Stimulated activated CD4-positive, alpha-beta T cell treated with anti-CD3 and anti-CD28 coated beads, Interleukin-12 subunit alpha, Interleukin-12 subunit beta, amount 100 ng/mL, for 24 hours (primary cell): ENCODE results near the gene ZNHIT1.
A peak's percentile ranks its signal among the peaks of the same experiment; 100 is the strongest.

ENCODE experiments used
- DNase-seq, 2 experiments: peaks; one replicate each; pipeline ENCODE4 v3.0.0-alpha.2; 2020; ENCODE audit warnings: low read depth in 2 of 2

Gene ZNHIT1

GRCh38 chr7:101217388-101218235 is at the start of gene ZNHIT1, which contains the start of gene PLOD3:
Gene ZNHIT1, plus strand, starts transcription at chr7:101218165. Its CDS starts 31 bp downstream, at chr7:101218196.
Gene PLOD3, minus strand, starts transcription at chr7:101217581. Its CDS starts 307 bp downstream, at chr7:101217274.
- peak; percentile 90 to 91 for DNase-seq

- DNase-seq: no peak
Observed at GRCh38 chr7:101168412-101169049, 49.4 kb upstream of the ZNHIT1 start.

DNA sequence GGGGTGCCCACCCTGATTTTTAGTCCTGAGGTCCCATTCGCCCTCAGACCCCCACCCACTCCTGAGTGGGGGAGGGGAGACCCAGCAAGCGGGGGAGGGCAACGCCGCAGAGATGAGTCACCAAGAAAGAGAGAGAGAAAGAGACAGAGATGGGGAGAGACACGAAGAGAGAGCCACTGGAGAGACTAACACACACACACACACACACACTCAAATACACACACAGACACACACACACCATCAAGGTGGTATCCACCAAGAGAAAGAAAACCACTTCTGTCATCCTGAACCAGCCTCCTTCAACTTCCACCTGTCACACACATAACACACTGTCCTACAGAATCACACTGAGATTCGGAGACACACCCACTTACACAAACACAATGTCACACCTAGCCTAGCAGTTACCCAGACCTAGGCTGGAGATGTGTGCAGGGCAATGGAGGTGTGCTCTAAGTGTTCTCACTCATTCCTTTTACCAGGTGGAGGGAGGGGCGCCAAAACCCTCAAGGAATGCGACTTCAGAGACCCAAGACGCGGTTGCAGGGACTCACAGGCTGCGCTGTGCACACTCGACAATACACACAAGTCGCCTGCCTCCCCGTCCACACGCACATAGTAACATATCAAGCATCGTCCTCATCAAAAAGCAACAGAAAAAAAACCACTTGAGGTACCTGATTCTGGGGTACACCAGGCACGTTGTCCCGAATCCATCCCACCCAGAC is 48.7 kb upstream of the ZNHIT1 start:
- DNase-seq: no peak

GRCh38 chr7:101169838-101170551 is 48.0 kb upstream of the ZNHIT1 start:
- DNase-seq: peak; percentile 56 to 83

DNA sequence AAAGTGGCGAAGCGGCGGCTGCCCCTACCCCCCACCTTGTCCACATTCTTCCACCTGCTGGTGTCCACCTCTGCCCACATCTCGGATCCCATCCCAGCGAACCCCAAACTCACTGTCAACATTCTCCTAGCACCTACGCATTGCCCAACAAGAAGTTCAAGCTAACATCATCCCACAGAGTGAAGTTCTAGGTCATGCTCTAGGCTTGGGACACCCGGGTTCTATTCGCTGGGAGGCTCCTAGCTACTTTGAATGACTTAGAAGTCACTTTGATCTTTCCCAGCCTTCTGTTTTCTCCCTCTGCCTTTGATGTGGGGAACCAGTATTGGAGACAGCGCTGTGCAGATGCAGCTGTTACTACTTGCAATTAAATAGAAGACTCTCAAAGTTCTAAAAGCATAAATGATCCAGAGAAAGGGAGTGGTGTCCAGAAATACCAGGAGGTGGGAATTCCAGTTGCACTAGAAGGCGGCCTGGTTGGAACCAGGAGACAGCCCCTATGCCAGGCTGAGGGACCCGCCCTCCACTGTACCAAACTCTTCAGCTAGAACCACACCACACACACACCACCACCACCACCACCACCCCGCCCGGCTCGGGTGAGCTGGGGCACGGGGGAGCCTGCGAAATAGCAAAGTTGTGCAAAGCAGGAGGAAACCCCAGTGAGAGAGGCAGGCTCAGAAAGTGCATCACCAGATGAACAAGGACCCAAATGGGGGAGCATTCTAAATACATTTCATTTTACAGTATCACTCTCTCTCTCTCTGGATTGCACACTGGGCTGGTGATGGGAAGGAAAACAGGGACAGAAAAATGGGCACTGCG is 47.1 kb upstream of the ZNHIT1 start:
- DNase-seq: no peak

GRCh38 chr7:101171442-101171837 is 46.5 kb upstream of the ZNHIT1 start:
- DNase-seq: no peak

DNA sequence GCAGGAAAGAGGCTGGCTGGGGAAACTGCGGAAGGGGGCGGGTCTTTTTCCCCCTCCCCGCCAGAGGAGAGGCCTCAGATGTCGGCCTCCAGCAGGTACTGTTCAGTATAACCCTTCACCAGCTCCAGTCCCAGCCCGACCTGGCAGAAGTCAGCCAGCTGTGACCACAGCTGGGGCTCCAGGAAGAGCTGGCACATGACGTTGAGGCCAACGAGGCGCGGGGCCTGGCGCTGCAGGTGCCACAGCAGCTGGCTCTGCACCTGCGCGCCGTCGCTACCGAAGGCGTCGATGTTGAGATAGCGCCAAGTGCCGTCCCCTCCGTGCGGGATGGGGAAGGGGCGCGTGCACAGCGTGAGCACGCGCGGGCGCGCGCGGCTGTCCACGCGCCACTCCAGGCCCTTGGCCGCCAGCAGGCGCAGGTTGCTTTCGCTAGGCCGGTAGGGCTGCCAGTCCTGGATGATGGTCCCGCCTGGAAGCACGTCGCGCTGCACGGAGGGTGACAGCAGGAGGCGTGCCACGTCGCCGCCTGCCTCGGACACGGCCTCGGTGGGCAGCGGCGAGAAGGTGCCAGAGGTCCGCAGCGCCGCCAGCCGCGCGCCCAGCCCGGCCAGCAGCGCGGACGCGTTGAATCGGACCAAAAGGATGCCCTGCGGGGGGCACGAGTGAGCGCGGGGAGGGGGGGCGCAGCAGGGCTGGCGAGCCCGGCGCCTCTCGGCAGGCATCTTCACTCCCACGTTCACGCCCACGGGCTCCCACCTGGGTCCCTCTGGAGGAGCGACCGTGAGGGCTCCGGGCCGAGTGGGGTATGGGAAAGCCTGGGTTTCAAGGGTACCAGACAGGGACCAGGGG is 45.7 kb upstream of the ZNHIT1 start:
- no peak for DNase-seq

DNA sequence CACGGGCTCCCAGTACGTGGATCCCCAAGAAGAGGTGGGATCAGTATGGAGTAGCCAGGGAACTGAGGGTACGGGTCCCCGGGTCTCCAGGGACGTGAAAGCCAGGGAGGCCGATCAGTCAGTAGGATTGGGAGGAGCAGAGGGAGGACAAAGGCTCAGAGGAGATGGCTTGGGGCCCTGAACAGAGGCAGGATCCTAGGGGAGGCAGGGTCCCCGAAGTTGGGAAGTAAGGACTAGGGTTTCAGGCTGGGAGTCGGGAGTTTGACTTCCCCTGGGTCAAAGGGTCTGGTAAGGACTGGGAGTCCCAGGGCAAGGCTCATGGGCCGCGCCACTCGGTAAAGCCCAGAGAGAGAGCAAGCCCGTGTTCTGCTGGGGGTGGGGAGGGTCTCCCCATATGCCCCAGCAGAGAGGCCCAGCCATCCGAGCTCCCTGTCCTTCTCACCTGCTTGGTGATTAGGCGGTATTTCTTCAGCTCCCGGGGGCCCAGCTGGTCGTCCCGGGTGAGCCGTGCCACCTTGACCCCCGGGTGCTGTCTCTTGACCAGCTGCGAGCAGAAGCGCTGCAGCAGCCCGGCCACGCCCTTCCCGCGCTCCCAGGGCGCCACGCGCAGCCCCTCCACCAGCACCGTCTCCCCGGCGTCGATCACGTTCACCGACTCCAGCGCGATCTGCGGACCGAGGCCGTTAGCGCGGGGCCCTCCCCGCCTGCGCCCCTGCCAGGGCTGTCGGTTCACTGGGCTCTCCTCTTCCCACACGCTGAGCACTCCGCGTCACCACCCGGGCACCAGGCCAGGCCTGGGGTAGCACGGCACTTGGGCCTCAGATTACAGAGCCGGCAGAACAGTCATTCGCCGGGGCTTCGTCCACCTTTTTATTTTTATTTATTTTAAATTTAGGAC is 44.9 kb upstream of the ZNHIT1 start:
- no peak for DNase-seq

DNA sequence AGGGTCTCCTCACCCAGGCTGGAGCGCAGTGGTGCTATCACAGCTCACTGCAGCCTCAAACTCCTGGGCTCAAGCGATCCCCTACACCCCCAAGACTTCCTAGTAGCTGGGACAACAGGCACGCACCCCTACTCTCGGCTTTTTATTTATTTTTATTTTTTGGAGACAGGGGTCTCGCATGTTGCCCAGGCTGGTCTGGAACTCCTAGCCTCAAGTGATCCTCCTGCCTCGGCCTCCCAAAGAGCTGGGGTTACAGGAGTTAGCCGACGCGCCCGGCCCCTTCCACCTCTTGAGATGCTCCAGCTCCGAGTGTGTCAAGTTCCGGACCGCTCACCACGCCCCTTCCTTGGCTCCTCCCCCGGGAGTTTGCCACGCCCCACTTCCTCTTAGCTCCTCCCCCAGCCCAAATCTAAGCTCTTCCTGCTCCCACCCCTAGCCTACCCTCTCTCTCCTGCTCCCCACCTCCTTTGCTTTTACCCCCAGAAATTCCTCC is 44.2 kb upstream of the ZNHIT1 start:
- DNase-seq: peak; percentile 55 to 65

GRCh38 chr7:101174322-101174854 is 43.6 kb upstream of the ZNHIT1 start:
- DNase-seq: no peak

GRCh38 chr7:101175664-101176063 is 42.3 kb upstream of the ZNHIT1 start:
- DNase-seq: no peak

- DNase-seq: no peak
Observed at GRCh38 chr7:101177644-101178043, 40.3 kb upstream of the ZNHIT1 start.

GRCh38 chr7:101179117-101179516 is 38.8 kb upstream of the ZNHIT1 start:
- DNase-seq: no peak

- no peak for DNase-seq
Observed at GRCh38 chr7:101179713-101180112, 38.3 kb upstream of the ZNHIT1 start.

DNA sequence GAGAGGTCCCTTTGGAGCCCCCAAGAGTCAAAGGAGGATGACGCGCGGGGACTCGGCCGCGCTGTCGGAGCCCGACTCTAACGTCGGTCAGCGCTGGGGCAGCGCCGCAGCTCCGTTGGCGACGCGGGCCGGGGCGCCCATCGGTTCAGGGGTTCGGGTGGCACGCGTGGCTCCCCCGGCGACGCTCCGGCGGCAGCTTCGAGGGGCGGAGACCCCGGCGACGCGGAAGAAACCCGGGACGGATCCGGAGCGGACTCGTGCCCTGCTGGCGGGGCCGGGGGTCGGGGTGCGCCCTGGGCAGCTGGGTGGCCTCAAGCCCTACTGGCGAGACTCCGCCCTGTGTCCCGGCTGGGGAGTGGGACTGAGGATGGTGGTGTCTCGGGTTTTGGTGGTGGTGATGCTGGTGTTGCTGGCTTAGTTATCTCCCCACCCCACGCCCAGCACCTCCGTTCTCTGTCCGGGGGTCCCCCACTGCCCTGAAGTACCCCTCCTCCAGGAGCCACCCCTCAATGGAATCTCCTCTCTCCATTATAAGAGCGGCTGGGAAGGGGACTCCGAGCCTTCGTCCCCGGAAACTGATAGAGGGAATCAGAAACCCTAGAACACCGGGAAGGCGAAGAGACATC is 37.7 kb upstream of the ZNHIT1 start, which contains the start of gene NAT16:
Gene NAT16, minus strand, starts transcription at position 164 of the 626 bp plus-strand sequence. CDS start 5,486 bp downstream, outside the sequence.
- DNase-seq: no peak

DNA sequence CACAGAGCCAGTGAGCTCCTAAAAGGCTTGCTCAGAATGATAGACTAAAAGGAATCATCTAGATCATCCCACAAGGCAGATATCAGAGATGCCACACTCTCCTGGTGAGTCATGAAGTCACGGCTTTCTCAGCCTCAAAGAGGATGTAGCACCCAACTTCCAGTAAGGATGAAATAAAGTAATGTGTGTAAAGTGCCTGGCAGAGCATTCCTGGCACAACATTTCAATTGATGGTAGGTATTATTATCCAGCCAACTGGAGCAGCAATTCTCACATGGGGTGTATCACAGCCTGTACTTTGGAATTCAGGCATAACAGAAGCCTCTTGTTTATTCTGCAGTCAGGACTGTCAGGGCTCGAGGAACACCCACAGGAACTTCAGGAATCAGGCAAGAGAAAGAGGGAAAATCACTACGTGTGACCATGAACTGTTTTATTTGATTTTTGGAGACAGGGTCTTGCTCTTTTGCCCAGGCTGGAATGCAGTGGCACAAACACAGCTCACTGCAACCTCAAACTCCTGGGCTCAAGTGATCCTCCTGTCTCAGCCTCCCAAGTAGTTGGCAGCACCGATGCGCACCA is 32.6 kb upstream of the ZNHIT1 start:
- no peak for DNase-seq

DNA sequence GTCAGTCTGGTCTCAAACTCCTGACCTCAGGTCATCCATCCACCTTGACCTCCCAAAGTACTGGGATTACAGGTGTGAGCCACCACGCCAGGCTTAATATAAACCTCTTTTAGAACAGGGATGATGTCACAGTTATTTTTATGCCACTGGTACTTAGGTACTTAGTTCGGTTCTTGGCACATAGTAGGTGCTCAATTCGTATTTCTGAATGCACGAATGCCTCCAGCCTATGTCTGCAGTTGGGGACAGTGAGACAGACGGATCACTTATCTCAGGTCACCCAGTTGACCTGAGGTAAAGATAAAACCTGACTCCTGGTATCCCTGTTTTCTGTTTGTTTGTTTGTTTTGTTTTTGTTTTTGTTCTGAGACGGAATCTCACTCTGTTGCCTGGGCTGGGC is 31.8 kb upstream of the ZNHIT1 start:
- DNase-seq: no peak
